OCI-LY7 (cell line): Measurements from ENCODE around the gene PLA2G4B. TPM values are rescaled to one million over a fixed set of nuclear protein-coding genes. Genes with fewer than 3 reads are reported as not detected.

ENCODE experiments used
- BruUV-seq: library from RNA; stranded (reverse); fragments of 400-500 nt; replicated peaks from 2 replicates; lab custom pipeline; 2021; lab: Mats Ljungman, UMichigan
- CTCF ChIA-PET: fragments of 300-600 bp; sonication (Branson Sonifier 250); formaldehyde crosslinking; loops from one replicate; lab custom pipeline; 2022; ENCODE audit warnings: antibody characterized with exemption; ENCODE audit not compliant: unreplicated experiment; lab: Charles Lee
- POLR2A ChIA-PET: fragments of 300-600 bp; sonication (Branson Sonifier 250); formaldehyde crosslinking; loops from one replicate; lab custom pipeline; 2022; ENCODE audit warnings: antibody characterized with exemption; lab: Charles Lee
- DNase-seq: peaks from one replicate; pipeline ENCODE4 v3.0.0-alpha.2; 2015; ENCODE audit warnings: low spot score
- H2AFZ ChIP-seq: fragments of 200-600 bp; sonication (generic), shearing (Covaris generic); 2 replicates; pipeline ENCODE4 v1.6.1; 2014; ENCODE audit warnings: mild to moderate bottlenecking, antibody characterized with exemption, low read length, moderate library complexity
- H3K27ac ChIP-seq: fragments of 200-600 bp; sonication (generic); 2 replicates; pipeline ENCODE4 v1.5.1; 2014; ENCODE audit warnings: mixed run types, low read depth, mild to moderate bottlenecking, moderate library complexity, low read length, inconsistent platforms; ENCODE audit not compliant: poor library complexity, severe bottlenecking
- H3K36me3 ChIP-seq: fragments of 200-600 bp; sonication (generic); 2 replicates; pipeline ENCODE4 v1.6.1; 2014; ENCODE audit warnings: mild to moderate bottlenecking, antibody characterized with exemption, low read length, moderate library complexity, mixed read lengths; ENCODE audit not compliant: insufficient read depth
- H3K4me1 ChIP-seq: fragments of 200-600 bp; sonication (generic); 2 replicates; pipeline ENCODE4 v1.5.1; 2014; ENCODE audit warnings: mild to moderate bottlenecking, low read length; ENCODE audit not compliant: insufficient read depth, poor library complexity, severe bottlenecking
- H3K4me2 ChIP-seq: fragments of 200-600 bp; sonication (generic); 2 replicates; pipeline ENCODE4 v1.6.1; 2014; ENCODE audit warnings: mild to moderate bottlenecking, low read length
- H3K4me3 ChIP-seq: fragments of 200-600 bp; sonication (generic); 2 replicates; pipeline ENCODE4 v1.5.1; 2014; ENCODE audit warnings: mild to moderate bottlenecking, low read depth, low read length; ENCODE audit not compliant: poor library complexity, severe bottlenecking
- H3K79me2 ChIP-seq: fragments of 200-600 bp; sonication (generic); 2 replicates; pipeline ENCODE4 v1.6.1; 2016; ENCODE audit warnings: low read depth, mild to moderate bottlenecking, low read length, moderate library complexity, mixed read lengths; ENCODE audit not compliant: insufficient read depth
- H3K9me2 ChIP-seq: fragments of 200-600 bp; sonication (generic); 2 replicates; pipeline ENCODE4 v1.6.1; 2016; ENCODE audit warnings: mild to moderate bottlenecking, low read length, mixed read lengths; ENCODE audit not compliant: insufficient read depth
- H3K9me3 ChIP-seq: fragments of 200-600 bp; sonication (generic); 2 replicates; pipeline ENCODE4 v1.6.1; 2014; ENCODE audit warnings: mild to moderate bottlenecking, mixed run types, low read length, mixed read lengths
- H4K20me1 ChIP-seq: fragments of 200-600 bp; sonication (generic); 2 replicates; pipeline ENCODE4 v1.6.1; 2014; ENCODE audit warnings: mild to moderate bottlenecking, antibody characterized with exemption, low read length, moderate library complexity, mixed read lengths; ENCODE audit not compliant: insufficient read depth
- EZH2phosphoT487 ChIP-seq: fragments of 200-600 bp; sonication (generic); IDR thresholded peaks from 2 replicates; pipeline ENCODE4 v1.6.1; 2018; ENCODE audit warnings: low read depth, borderline replicate concordance, mild to moderate bottlenecking, mixed run types, antibody characterized with exemption, low read length, moderate library complexity, mixed read lengths
- intact Hi-C: fragments of 100-400 bp; cut with micrococcal nuclease; formaldehyde crosslinking; loops from one replicate; pipeline ENCODE4 v1.10.0; 2022; ENCODE audit not compliant: unreplicated experiment
- total RNA-seq, 2 experiments: library from RNA; depleted of rRNA in 1 of 2; stranded (reverse); fragments of >200 nt in 1 of 2; shearing (Covaris generic) in 1 of 2; gene quantifications; 2 replicates each; pipeline ENCODE4 v1.2.3, GENCODE V29; 2014 to 2022
- TF ChIP-seq, protein P1 (sequence below): fragments of 200-600 bp; sonication (generic); conservative IDR thresholded peaks from 2 replicates; pipeline ENCODE4 v1.5.1; 2014; ENCODE audit warnings: mild to moderate bottlenecking, antibody characterized with exemption, low read length, moderate library complexity, mixed read lengths

PLA2G4B gene
- total RNA-seq, 2 experiments from 2014 or later = 9.5 to 11.1 TPM

DNA sequence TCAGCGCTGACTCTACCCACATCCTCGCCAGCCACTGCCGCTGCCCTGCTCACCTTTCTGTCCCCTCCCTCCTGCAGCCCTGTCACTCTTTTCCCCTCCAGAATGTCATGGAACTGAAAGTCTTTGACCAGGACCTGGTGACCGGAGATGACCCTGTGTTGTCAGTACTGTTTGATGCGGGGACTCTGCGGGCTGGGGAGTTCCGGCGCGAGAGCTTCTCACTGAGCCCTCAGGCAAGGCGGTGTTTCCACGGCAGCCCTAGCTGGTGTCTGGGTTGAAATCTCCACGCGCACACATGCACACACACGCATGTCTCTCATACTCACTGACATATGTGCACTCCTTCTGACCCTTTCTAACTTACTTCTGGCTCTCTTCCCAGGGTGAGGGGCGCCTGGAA is 2.0 kb downstream of the PLA2G4B start:
- Histone ChIP-seq H2AFZ (no peak overlapping the region), H3K9me2 (no peaks in the 10 kb centered on the region), H3K4me1 (no peaks in the 10 kb centered on the region), H3K4me2 (no peak overlapping the region), H3K36me3 (no peaks in the 10 kb centered on the region), H4K20me1 (no peaks in the 10 kb centered on the region), H3K4me3 (no peak overlapping the region), H3K27ac (no peak overlapping the region), H3K79me2 (no peaks in the 10 kb centered on the region), H3K9me3 (no peaks in the 10 kb centered on the region)
- BruUV-seq = no TSS peak
- POLR2A ChIA-PET = no interaction called here
- CTCF ChIA-PET = no interaction called here
- TF ChIP-seq EZH2phosphoT487 = no peak
- intact Hi-C loops = no loop called here
- DNase-seq = no peak

DNA sequence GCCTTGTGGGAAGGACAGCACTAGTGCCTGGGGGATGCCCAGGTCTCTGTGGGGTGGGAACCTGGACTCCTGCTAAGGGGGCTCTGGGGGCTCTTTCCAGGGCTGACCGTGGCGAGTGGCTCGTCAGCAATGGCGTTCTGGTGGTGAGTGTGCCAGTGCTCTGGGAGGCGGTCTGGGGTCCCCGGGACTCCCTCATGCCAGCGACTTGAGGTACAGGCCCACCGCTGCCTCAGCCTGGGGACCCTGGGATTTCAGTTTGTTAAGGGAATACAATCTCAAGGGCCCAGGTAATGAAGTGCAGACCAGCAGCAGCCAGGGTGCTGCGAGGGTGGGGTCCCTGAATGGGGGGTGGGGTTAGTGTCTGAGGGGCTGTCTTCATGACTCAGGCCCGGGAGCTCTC is 2.5 kb downstream of the PLA2G4B start:
- BruUV-seq = no TSS peak
- Histone ChIP-seq H3K36me3 (no peaks in the 10 kb centered on the region), H3K4me2 (no peak overlapping the region), H3K9me2 (no peaks in the 10 kb centered on the region), H4K20me1 (no peaks in the 10 kb centered on the region), H3K4me3 (no peak overlapping the region), H3K4me1 (no peaks in the 10 kb centered on the region), H3K27ac (no peak overlapping the region), H3K79me2 (no peaks in the 10 kb centered on the region), H3K9me3 (no peaks in the 10 kb centered on the region), H2AFZ (no peak overlapping the region)
- TF ChIP-seq, protein P1, sequence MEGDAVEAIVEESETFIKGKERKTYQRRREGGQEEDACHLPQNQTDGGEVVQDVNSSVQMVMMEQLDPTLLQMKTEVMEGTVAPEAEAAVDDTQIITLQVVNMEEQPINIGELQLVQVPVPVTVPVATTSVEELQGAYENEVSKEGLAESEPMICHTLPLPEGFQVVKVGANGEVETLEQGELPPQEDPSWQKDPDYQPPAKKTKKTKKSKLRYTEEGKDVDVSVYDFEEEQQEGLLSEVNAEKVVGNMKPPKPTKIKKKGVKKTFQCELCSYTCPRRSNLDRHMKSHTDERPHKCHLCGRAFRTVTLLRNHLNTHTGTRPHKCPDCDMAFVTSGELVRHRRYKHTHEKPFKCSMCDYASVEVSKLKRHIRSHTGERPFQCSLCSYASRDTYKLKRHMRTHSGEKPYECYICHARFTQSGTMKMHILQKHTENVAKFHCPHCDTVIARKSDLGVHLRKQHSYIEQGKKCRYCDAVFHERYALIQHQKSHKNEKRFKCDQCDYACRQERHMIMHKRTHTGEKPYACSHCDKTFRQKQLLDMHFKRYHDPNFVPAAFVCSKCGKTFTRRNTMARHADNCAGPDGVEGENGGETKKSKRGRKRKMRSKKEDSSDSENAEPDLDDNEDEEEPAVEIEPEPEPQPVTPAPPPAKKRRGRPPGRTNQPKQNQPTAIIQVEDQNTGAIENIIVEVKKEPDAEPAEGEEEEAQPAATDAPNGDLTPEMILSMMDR = no peak
- no peak for TF ChIP-seq EZH2phosphoT487
- ChIA-PET CTCF (no interaction called here), POLR2A (no interaction called here)
- DNase-seq = no peak
- intact Hi-C loops = no loop called here

DNA sequence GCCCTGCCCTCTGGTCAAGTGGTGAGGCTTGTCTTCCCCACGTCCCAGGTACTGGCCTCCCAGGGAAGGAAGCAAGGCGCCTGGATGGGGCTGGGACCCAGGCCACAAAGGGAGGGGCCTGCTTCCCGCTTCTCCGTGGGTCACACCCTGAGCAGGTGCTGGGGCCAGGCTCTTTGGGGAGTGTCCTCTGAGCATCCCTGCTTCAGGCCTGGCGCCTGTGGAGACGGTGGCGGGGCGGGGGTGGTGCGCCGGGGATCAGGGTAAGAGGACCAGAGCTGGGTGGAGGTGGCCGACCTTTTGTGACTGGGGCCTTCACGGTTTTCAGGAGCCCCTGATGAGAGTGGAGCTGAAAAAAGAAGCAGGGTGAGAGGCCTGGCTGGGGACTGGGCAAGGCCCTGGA is 3.6 kb downstream of the PLA2G4B start:
- H3K79me2 ChIP-seq = no peaks in the 10 kb centered on the region
- H3K36me3 ChIP-seq = no peaks in the 10 kb centered on the region
- DNase-seq = no peak
- POLR2A ChIA-PET = no interaction called here
- H3K9me3 ChIP-seq = no peaks in the 10 kb centered on the region
- no peak overlapping the region for H3K4me2 ChIP-seq
- BruUV-seq = no TSS peak
- H3K27ac ChIP-seq = no peak overlapping the region
- no peak overlapping the region for H2AFZ ChIP-seq
- intact Hi-C loops = no loop called here
- TF ChIP-seq, protein P1 = no peak
- H3K9me2 ChIP-seq = no peaks in the 10 kb centered on the region
- H3K4me1 ChIP-seq = no peaks in the 10 kb centered on the region
- H4K20me1 ChIP-seq = no peaks in the 10 kb centered on the region
- H3K4me3 ChIP-seq = no peak overlapping the region
- CTCF ChIA-PET = no interaction called here
